ENCODE measurements around the gene LRCH1.
"Not testable (repeated sequence)": the region's sequence is repeated elsewhere in the genome, so short reads cannot be mapped to it uniquely, and the experiment has no call there.

LRCH1 gene

DNA sequence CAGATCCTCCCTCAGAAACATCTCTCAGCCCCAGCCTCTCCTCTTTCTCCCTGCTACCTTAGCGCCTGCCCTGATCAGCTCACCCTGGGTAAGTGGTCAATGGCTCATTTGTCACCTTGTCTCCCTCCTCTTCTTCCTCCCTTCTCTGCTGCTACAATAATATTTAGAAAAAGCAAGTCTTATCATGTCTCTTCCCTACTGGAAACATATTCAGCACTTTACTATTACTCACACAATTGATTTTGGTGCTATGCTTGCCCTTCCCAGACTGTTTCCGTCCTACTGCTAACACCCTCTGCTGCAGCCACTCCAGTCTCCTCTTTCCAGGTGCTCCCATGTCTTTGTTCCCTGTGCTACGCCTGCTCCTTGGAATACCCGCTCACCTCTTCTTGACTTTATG lies 208.2 kb downstream of the LRCH1 start:
- no peak for DNase-seq

DNA sequence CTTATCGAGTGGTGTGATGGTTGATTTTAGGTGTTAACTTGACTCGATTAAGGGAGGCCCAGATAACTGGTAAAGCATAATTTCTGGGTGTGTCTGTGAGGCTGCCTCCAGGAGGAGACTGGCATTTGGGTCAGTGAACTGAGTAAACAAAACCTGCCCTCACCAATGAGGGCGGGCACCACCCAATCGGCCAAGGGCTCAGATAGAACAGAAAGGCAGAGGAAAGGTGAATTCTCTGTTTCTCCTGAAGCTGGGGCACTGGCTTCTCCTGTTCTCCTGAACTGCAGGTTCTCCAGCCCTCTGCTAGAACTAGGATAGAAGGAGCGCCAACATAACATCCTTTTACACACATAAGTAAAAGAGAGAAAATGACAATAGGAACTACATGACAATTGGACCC lies 208.9 kb downstream of the LRCH1 start:
- no peak for DNase-seq

DNA sequence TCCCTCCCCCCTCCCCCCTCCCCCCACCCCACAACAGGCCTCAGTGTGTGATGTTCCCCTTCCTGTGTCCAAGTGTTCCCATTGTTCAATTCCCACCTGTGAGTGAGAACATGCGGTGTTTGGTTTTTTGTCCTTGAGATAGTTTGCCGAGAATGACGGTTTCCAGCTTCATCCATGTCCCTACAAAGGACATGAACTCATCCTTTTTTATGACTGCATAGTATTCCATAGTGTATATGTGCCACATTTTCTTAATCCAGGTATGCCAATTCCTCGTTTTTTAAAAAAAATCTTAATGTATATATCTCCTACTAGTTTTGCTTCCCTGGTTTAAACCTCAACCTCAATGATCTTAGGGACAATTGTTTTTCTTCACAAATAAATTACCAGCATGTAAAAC lies 217.0 kb downstream of the LRCH1 start:
- not testable (repeated sequence) for DNase-seq

- DNase-seq = no peak
Observed at GRCh38 chr13:46771693-46772092, 218.7 kb downstream of the LRCH1 start.

GRCh38 chr13:46773541-46773940 lies 220.6 kb downstream of the LRCH1 start:
- no peak for DNase-seq

- DNase-seq = no peak
Observed at GRCh38 chr13:46775385-46776107, 222.6 kb downstream of the LRCH1 start.

DNA sequence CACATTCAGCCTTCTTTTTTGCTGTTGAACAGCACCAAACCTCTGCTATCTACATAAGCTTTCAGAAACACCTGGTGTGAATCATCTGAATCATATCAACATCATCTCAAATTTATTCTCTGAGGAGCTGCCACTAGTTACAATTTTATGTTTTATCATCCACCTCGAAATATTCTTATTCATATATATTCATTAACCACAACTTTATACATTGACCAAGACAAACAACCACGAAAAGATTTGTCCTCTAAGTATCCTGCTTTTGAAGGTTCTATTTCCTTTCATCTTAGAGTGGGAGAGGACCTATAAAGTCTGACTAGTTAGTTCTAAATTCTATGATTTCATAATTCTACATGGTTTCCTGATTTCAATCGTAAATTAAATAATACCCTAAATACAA lies 225.1 kb downstream of the LRCH1 start:
- no peak for DNase-seq

DNA sequence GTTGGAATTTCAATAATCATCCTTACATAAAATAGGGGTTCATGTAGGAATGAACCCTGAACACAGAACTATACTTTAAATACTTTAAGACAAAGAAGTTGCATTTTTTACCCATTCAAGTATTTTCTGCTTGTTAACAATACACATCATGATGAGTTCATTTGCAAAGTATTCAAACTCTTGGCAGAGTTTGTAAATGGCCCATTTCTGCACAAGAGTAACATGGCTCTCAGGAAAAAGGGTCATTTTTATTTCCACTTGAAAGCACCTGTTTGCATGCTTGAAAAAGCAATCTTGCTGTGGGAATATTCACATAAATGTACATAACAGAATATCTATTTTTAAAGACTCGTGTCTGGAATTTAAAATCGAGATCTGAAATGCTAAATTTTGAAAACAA lies 225.9 kb downstream of the LRCH1 start:
- DNase-seq = no peak

DNA sequence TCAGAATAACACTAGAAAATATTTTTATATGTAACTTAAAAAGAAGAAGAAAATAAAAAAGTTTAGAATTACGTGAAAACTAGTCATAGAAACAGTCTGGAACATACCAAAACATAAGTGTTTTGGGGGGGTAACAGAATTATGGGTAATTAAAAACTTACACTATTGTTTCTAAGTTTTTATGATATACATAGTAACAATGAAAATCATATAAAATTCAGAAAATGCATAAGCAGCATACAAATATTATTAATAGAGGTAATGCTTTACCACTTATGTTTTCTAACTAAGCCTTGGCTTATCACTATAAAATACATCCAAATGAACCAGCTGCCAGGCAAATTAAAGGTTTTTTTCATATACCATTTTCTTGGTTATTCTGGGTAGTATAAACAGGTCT lies 229.1 kb downstream of the LRCH1 start:
- no peak for DNase-seq

GRCh38 chr13:46782691-46783090 lies 229.7 kb downstream of the LRCH1 start:
- DNase-seq = no peak

DNA sequence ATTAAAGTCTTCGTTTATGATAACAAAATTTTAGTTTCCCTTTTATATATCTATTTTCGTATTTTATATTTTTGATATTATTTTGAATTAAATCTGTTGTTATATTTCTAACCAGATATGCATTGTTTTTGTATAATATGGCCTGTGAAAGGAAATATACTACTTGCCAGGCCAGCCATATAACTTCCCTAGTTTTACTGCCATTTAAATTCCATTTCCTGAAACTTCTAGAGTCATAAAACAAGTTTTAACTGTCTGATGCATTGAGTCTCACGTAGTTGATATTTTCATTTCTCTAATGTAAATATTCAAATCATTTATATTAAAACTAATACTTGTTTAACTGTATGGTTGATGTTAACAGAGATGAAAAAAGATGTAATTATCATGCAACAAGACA lies 230.5 kb downstream of the LRCH1 start:
- no peak for DNase-seq

- DNase-seq = no peak
Observed at GRCh38 chr13:46795321-46795720, 242.4 kb downstream of the LRCH1 start.

DNA sequence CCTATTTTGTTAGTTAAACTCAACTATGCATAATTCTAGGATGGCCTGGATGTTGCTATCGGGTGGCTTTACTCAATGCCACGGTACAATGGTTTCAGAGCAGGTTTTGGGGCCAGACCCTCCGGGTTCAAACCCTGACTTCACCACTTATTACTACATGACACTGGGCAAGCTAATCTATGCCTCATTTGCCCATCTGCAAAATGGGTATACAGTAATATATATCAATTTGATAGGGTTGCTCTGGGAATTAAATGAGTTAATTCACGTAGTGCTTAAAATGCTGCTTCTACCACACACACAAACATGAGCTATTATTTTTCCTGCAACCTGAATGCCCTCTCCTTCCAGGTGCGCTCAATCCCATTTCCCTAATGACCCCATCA lies 243.2 kb downstream of the LRCH1 start:
- DNase-seq = no peak

GRCh38 chr13:46796515-46797474 lies 243.8 kb downstream of the LRCH1 start, which contains the start of gene ESD:
TSS of gene ESD (minus strand) at chr13:46797161. CDS start at chr13:46791413, 5,748 bp downstream.
- peak; percentile 84 for DNase-seq

- peak; percentile 12 for DNase-seq
Observed at GRCh38 chr13:46797501-46798237, 244.7 kb downstream of the LRCH1 start.

- peak; percentile 75 for DNase-seq
Observed at GRCh38 chr13:46799139-46799538, 246.2 kb downstream of the LRCH1 start.

DNA sequence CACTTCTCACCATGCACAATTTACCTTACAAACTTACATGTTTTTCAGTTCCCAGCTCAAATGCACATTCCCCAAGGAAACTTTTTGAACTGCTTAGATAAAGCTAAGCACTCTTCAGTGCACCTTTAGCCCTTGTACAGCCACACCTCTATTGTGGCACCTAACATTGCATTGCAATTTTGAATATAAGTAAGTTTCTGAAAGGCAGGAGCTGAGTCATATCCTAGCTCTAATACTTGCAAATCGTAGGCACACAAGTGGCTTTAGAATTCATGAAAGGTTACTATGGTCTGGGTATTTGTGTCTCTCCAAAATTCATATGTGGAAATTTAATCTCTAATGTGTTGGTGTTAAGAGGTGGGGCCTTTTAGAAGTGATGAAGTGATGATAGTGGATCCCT lies 248.9 kb downstream of the LRCH1 start:
- DNase-seq = no peak
